HG03103 (cell line): ENCODE results near the gene SUV39H1.
"Not testable (repeated sequence)": the region's sequence is repeated elsewhere in the genome, so short reads cannot be mapped to it uniquely, and the experiment has no call there.

Experiments
- ATAC-seq: cut with Tn5 transposase; IDR thresholded peaks from one replicate; pipeline ENCODE4 v1.9.1; 2021; ENCODE audit warnings: low read depth; ENCODE audit not compliant: unreplicated experiment

SUV39H1 gene

GRCh38 chrX:48684134-48684533 is 12.4 kb upstream of the SUV39H1 start:
- ATAC-seq: no peak

DNA sequence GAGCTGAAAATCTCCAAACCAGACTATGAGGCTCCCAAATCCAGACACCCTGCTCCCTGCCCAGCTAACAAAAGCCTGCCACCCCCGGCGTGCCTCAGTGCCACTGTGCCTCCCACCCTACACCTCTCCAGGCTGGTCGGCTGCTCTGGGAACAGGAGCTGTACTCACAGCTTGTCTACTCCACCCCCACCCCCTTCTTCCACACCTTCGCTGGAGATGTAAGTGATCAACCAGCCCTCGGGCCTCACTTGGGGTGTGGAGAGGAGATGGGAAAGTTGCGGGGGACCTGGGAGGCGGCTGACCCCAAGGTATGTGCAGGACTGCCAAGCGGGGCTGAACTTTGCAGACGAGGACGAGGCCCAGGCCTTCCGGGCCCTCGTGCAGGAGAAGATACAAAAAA is 11.1 kb upstream of the SUV39H1 start:
- ATAC-seq: no peak

- no peak for ATAC-seq
Measured at GRCh38 chrX:48688531-48689150, 7.9 kb upstream of the SUV39H1 start.

DNA sequence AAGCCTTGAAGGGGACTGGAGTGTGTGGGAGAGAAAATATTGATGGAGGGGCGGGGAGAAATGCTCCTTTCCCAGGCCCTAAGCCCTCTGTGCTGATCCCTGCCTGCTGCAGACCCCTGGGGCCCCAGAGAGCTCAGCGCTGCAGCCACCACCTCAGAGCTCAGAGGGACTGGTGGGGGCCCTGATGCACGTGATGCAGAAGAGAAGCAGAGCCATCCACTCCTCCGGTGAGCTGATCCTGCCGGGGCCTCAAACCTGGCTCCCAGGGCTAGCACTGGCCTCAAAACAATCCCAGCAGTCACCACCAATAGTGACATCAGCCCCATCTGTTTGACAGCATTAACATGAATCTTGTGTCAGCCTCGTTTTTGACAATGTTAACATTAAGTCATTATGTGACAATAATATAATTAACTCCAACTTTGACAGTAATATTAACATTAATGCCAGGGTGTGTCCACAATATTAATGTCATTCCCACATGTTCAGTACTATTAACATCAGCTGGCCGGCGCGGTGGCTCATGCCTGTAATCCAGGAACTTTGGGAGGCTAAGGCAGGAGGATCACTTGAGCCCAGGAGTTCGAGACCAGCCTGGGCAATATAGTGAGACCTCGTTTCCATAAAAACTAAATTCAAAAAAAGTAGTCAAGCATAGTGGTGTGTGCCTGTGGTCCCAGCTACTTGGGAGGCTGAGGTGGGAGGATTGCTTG is 7.2 kb upstream of the SUV39H1 start:
- no peak for ATAC-seq

GRCh38 chrX:48691746-48692145 is 4.8 kb upstream of the SUV39H1 start:
- not testable (repeated sequence) for ATAC-seq

DNA sequence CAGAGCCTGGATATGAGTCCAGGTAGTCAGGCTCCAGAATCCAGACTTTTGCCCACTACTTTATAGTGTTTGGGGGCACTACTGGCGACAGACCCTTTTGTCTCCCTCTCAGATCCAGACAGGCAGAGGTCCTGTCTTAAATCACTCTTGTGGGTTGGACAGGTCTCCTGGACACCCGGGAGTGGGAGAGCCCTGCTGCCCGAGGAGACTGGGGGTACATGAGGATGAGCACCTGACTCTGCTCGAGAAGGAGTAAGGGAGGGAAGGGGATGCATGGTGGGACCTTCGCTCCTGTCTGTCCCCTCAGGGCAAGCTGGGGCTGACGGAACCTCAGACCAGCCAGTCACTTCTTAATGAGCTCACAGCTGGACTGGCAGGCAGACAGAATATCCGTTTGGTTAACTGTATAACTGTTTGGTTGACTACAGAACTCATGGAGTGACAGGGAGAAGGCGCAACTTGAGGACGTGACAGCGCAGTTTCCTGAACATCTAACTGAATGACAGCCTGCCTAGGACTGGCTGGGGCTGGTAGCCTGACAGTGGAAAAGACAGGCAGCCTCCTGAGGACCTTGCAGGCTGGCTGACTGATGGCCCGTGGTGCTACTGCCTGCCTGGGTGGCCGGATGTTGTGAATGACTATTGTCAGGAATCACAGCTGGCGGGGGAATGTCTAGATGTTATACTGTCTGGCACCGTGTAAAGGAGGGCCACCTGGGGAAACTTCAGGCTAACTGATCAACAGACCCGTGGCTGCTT is 1.6 kb upstream of the SUV39H1 start:
- no peak for ATAC-seq

DNA sequence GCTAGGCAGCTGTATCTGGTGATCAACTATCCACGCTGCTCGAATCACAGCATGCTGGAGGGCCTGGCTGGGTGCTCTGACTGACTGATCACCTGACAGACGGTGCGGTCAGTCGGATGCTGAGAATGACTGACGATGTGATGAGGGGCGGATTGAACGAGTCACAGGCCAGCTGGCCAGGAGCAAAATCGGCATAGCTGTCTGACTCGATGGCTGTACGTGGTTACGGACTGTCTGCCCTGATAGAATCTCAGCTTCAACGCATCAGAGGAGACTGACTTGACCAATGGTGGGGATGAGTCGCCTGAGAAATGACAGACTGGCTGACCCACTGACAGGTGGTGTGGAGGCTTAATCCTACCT is 1.0 kb upstream of the SUV39H1 start:
- no peak for ATAC-seq

DNA sequence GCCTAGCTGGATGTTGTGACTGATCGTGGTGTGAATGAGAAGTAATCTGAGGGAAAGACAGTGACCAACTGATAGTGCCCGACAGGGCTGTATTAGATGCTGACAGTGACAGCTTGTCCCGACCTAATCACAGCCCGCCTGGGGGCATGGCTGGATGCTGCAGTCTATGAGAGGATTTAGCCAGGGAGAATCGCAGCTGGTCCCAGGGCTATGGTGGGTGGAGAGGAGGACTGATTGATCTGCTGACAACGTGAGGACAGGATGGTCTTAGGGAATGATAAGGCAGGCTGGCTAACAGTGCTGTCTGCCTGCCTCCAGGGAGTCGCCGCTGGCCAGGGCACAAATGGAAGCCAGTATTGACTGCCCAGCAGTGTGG is 621 bp upstream of the SUV39H1 start:
- ATAC-seq: peak; percentile 11

DNA sequence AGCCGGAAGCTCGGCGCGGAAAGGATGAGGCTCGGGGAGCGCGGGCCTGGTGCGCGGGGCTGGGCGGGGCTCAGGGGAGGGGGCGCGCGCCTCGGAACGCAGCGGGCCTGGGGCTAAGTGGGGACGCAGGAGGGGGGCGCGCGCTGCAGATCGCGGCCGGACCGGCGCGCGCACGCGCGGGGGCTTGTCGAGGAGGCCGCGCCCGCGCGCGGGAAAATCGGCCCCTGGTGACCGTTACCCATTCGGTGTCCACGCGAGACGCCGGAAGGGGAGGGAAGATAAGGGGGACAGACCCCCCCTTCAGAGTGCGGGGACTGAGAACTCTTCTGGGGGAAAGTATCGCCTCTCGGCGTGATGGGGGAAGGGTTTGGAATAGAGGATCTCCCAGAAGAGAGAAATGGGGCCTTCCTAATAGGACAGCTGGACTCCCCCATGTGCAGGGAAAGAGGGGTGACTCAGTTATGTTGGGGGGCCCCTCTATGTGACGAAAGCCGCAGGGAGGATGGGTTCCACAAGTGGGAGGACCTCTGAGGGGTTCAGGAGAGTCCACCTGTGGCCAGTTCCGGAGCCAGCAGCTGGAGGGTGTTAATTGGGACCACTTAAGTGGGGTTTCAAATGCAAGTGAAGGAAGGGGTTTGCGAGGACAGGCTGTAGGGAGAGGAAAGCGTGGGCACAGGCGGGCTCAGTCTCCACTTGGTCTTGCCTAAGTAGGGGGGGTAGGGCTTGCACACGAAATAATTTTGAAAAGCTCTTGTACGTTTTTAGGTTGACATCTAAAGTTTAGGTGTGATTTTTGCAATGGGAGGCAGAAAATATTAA is 584 bp downstream of the SUV39H1 start:
- ATAC-seq: peak; percentile 21

GRCh38 chrX:48698306-48698705 is 1.8 kb downstream of the SUV39H1 start:
- no peak for ATAC-seq

DNA sequence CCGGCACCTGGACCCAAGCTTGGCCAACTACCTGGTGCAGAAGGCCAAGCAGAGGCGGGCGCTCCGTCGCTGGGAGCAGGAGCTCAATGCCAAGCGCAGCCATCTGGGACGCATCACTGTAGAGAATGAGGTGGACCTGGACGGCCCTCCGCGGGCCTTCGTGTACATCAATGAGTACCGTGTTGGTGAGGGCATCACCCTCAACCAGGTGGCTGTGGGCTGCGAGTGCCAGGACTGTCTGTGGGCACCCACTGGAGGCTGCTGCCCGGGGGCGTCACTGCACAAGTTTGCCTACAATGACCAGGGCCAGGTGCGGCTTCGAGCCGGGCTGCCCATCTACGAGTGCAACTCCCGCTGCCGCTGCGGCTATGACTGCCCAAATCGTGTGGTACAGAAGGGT is 3.7 kb downstream of the SUV39H1 start:
- ATAC-seq: no peak

DNA sequence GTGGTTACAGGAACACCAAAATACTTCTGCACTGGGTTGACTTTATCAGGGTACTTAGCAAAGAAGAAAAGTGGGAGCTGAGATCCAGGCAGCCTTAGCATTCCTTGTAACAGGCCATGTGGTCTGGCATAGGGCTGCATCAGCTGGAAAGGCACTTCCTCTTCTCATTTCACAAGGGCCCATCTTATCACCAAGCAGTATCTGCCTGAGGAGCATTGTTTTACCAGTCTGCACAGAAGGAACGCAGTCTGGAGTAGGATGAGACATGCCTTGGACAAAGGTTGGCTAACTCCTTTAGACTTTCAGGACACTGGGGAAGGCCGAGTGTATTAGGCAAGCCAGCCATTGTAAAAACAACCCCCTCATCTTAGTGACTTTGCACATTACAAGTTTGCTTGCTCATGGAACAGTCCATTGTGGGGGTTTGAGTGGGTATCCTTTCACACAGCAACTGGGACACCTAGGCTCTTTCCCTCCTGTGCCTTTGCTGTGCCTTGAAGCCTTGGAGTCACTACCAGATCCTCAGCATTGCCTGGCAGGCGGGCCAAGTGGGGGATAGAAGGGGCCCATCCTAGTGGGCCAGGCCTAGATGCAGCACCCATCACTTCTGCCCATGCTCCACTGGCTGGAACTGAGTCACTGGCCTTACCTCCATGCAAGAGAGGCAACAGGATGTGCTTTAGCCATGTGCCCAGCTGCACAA is 4.6 kb downstream of the SUV39H1 start:
- no peak for ATAC-seq

GRCh38 chrX:48702032-48702431 is 5.5 kb downstream of the SUV39H1 start:
- ATAC-seq: no peak

GRCh38 chrX:48702716-48703115 is 6.2 kb downstream of the SUV39H1 start:
- no peak for ATAC-seq

- ATAC-seq: no peak
Measured at GRCh38 chrX:48703228-48703627, 6.7 kb downstream of the SUV39H1 start.

GRCh38 chrX:48703642-48704481 is 7.3 kb downstream of the SUV39H1 start:
- ATAC-seq: no peak

DNA sequence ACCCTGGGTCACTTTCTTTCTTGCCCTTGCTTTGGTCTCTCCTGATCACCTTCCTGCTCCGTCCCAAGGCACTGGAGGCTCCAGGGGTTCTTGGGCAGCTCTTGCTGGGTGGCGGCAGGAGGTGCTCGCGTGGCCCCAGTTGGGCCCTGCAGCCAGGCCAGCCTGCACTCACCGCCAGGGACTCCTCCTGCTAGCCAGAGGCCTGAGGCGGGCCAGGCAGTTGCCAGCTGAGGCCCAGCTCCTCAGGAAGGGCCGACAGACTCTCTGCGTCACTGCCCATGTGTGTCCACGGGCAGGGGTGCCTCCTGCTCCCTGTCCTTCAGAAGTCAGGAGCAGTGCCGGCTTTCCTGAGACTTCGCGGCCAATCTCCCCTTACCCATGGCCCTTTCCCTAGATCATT is 9.3 kb downstream of the SUV39H1 start:
- no peak for ATAC-seq

- no peak for ATAC-seq
Measured at GRCh38 chrX:48709522-48710112, 13.1 kb downstream of the SUV39H1 start.
